Measurements from ENCODE around the gene MAML3.

DNA sequence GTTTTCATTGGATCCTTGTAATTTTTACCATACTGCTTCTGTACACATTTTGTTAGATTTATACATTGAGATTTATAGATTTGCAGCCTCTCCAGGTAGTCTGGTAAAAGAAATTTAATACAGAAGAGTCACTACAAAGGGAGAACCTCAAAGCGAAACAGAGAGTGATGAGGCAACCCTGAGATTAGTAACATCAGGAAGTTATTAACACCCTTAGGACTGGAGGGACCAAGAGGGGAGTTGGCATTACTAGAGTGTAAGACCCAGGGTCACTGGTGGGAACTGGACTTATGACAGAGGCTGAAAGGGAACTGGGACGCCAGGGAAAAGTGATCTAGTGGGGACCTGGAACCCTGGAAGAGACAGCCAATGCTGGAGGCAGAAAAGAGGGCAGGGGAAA, 20.6 kb upstream of the MAML3 start:
- no peak for TF ChIP-seq CTCF (IDR thresholded peaks at IDR 0.05; ENCODE audit: low read depth, low read length, poor library complexity, severe bottlenecking)
- TF ChIP-seq EZH2phosphoT487 (IDR thresholded peaks at IDR 0.05; ENCODE audit: borderline replicate concordance, low read length): no peak

Data from DOHH2 (cell line).